Omental fat pad (tissue), 4 donors: ENCODE data around the gene LRGUK. TPM values are rescaled to one million over a fixed set of nuclear protein-coding genes. Genes with fewer than 3 reads are reported as not detected.

Experiments used
- ATAC-seq: fragments of 150-250 bp; one replicate; pipeline ENCODE4 v1.9.1; 2016; ENCODE audit warnings: mild to moderate bottlenecking, moderate library complexity; ENCODE audit not compliant: low FRiP score
- DNase-seq: peaks from one replicate; pipeline ENCODE4 v3.0.0-alpha.2; 2019; ENCODE audit warnings: low spot score
- CTCF ChIP-seq, 3 donors: fragments of 450-650 bp; IDR thresholded peaks; one replicate each; pipeline ENCODE4 v1.5.1; 2016 to 2017; ENCODE audit warnings: antibody characterized with exemption in 3 of 3, mild to moderate bottlenecking in 3 of 3, moderate library complexity in 2 of 3
- total RNA-seq, 4 donors: library from RNA; depleted of rRNA; stranded (reverse); fragments of >200 nt; gene quantifications; one replicate each; pipeline ENCODE4 v1.1.0, GENCODE V29; 2016

LRGUK gene
- total RNA-seq, 4 donors from 2014 or later: 0.16 to 1.2 (median 0.51) TPM

- TF ChIP-seq CTCF (IDR thresholded peaks at IDR 0.05): no peak
- DNase-seq (no peak), ATAC-seq (no peak)
Measured at GRCh38 chr7:134234216-134234615, 107.1 kb downstream of the LRGUK start.

GRCh38 chr7:134245253-134245652 is 118.1 kb downstream of the LRGUK start:
- no peak for DNase-seq
- TF ChIP-seq CTCF (IDR thresholded peaks at IDR 0.05): no peak
- ATAC-seq: no peak

- ATAC-seq (no peak), DNase-seq (no peak)
- TF ChIP-seq CTCF (IDR thresholded peaks at IDR 0.05): no peak
Measured at GRCh38 chr7:134246347-134246746, 119.2 kb downstream of the LRGUK start.

GRCh38 chr7:134246761-134247160 is 119.6 kb downstream of the LRGUK start:
- ATAC-seq: no peak
- TF ChIP-seq CTCF (IDR thresholded peaks at IDR 0.05): no peak
- DNase-seq: no peak

GRCh38 chr7:134248196-134248595 is 121.1 kb downstream of the LRGUK start:
- DNase-seq (no peak), ATAC-seq (no peak)
- TF ChIP-seq CTCF (IDR thresholded peaks at IDR 0.05): no peak

- no peak for ATAC-seq
- DNase-seq: no peak
- TF ChIP-seq CTCF (IDR thresholded peaks at IDR 0.05): no peak
Measured at GRCh38 chr7:134254311-134254710, 127.2 kb downstream of the LRGUK start.

- no peak for TF ChIP-seq CTCF (IDR thresholded peaks at IDR 0.05)
- no peak for DNase-seq
- no peak for ATAC-seq
Measured at GRCh38 chr7:134255814-134256213, 128.7 kb downstream of the LRGUK start.
